GM23338 (cell line): ENCODE results near the gene NOXA1. TPM values are rescaled to one million over a fixed set of nuclear protein-coding genes. Genes with fewer than 3 reads are reported as not detected.

ENCODE experiments used
- ATAC-seq: fragments of 200-7000 bp; cut with Tn5 transposase; 3 replicates; pipeline ENCODE4 v1.9.1; 2020
- DNase-seq: peaks from one replicate; pipeline ENCODE4 v3.0.0-alpha.2; 2015; ENCODE audit warnings: low spot score
- H2AFZ ChIP-seq: fragments of 200-600 bp; sonication (generic); 2 replicates; pipeline ENCODE4 v1.8.0; 2016; ENCODE audit warnings: antibody characterized with exemption, mild to moderate bottlenecking, moderate library complexity
- H3F3A ChIP-seq: fragments of 200-600 bp; sonication (generic); replicated peaks from 2 replicates; pipeline ENCODE4 v1.8.0; 2017; ENCODE audit warnings: antibody characterized with exemption, mixed run types, low read depth
- H3K27ac ChIP-seq: fragments of 200-600 bp; sonication (generic); 2 replicates; pipeline ENCODE4 v1.6.1; 2016; ENCODE audit warnings: low read depth
- H3K27me3 ChIP-seq: fragments of 200-600 bp; sonication (generic); 2 replicates; pipeline ENCODE4 v1.8.0; 2016; ENCODE audit warnings: mild to moderate bottlenecking, mixed run types, moderate library complexity; ENCODE audit not compliant: insufficient read depth
- H3K36me3 ChIP-seq: fragments of 200-600 bp; sonication (generic); 2 replicates; pipeline ENCODE4 v1.8.0; 2016; ENCODE audit warnings: mild to moderate bottlenecking; ENCODE audit not compliant: insufficient read depth
- H3K4me1 ChIP-seq: fragments of 200-600 bp; sonication (generic); 2 replicates; pipeline ENCODE4 v1.8.0; 2016; ENCODE audit warnings: mild to moderate bottlenecking, moderate library complexity; ENCODE audit not compliant: insufficient read depth
- H3K4me2 ChIP-seq: fragments of 200-600 bp; sonication (generic); 2 replicates; pipeline ENCODE4 v1.7.1; 2017; ENCODE audit warnings: mixed run types
- H3K4me3 ChIP-seq: fragments of 200-600 bp; sonication (generic); 2 replicates; pipeline ENCODE4 v1.6.1; 2016; ENCODE audit warnings: mixed run types
- H3K79me2 ChIP-seq: fragments of 200-600 bp; sonication (generic); replicated peaks from 2 replicates; pipeline ENCODE4 v1.8.0; 2017; ENCODE audit warnings: mild to moderate bottlenecking; ENCODE audit not compliant: insufficient read depth
- H3K9me2 ChIP-seq: fragments of 200-600 bp; sonication (generic); 2 replicates; pipeline ENCODE4 v1.8.0; 2017; ENCODE audit not compliant: insufficient read depth
- H4K20me1 ChIP-seq: fragments of 200-600 bp; sonication (generic); replicated peaks from 2 replicates; pipeline ENCODE4 v1.8.0; 2017; ENCODE audit warnings: mild to moderate bottlenecking; ENCODE audit not compliant: insufficient read depth
- H3K27ac Mint-ChIP-seq: 2 replicates; pipeline ENCODE4 v1.8.0; 2020; ENCODE audit warnings: inconsistent platforms, mild to moderate bottlenecking, moderate library complexity, mixed read lengths
- H3K27me3 Mint-ChIP-seq: 3 replicates; pipeline ENCODE4 v1.8.0; 2022; ENCODE audit warnings: low read depth, mild to moderate bottlenecking, moderate library complexity, mixed read lengths, inconsistent platforms; ENCODE audit not compliant: insufficient read depth, poor library complexity
- H3K36me3 Mint-ChIP-seq: 3 replicates; pipeline ENCODE4 v1.8.0; 2021; ENCODE audit warnings: low read depth, mild to moderate bottlenecking, inconsistent platforms, moderate library complexity, mixed read lengths
- H3K4me1 Mint-ChIP-seq: 3 replicates; pipeline ENCODE4 v1.8.0; 2020; ENCODE audit warnings: mild to moderate bottlenecking, inconsistent platforms, mixed read lengths
- H3K4me3 Mint-ChIP-seq: 3 replicates; pipeline ENCODE4 v1.8.0; 2021; ENCODE audit warnings: moderate library complexity, mild to moderate bottlenecking, inconsistent platforms, mixed read lengths
- H3K9me3 Mint-ChIP-seq: 3 replicates; pipeline ENCODE4 v1.8.0; 2020; ENCODE audit warnings: moderate library complexity, mild to moderate bottlenecking, inconsistent platforms, mixed read lengths
- CREB1 ChIP-seq: fragments of 250-450 bp; sonication (Bioruptor Pico); IDR thresholded peaks from 2 replicates; pipeline ENCODE4 v1.5.0; 2020; ENCODE audit warnings: low read depth, mild to moderate bottlenecking, moderate library complexity
- CTCF ChIP-seq, 2 experiments: fragments of 200-600 bp in 1 of 2; sonication (generic) in 1 of 2; conservative IDR thresholded peaks; 2 replicates each; pipeline versions ENCODE4 v1.5.1 to v1.6.1; 2016 to 2017; ENCODE audit warnings: antibody characterized with exemption in 2 of 2, low read depth in 2 of 2, mild to moderate bottlenecking in 2 of 2, moderate library complexity in 1 of 2
- ETS1 ChIP-seq: IDR thresholded peaks from 2 replicates; pipeline ENCODE4 v1.6.1; 2016; ENCODE audit warnings: antibody characterized with exemption
- EZH2 ChIP-seq: fragments of 200-600 bp; sonication (generic); IDR thresholded peaks from one replicate; pipeline ENCODE4 v1.8.0; 2017; ENCODE audit warnings: antibody characterized with exemption, mild to moderate bottlenecking, low read depth; ENCODE audit not compliant: unreplicated experiment
- EZH2phosphoT487 ChIP-seq: fragments of 200-600 bp; sonication (generic); IDR thresholded peaks from one replicate; pipeline ENCODE4 v1.8.1; 2018; ENCODE audit warnings: antibody characterized with exemption; ENCODE audit not compliant: unreplicated experiment
- JUNB ChIP-seq: IDR thresholded peaks from one replicate; pipeline ENCODE4 v1.6.1; 2016; ENCODE audit warnings: antibody characterized with exemption; ENCODE audit not compliant: unreplicated experiment
- NANOG ChIP-seq: IDR thresholded peaks from 2 replicates; pipeline ENCODE4 v1.6.1; 2016; ENCODE audit warnings: antibody characterized with exemption, borderline replicate concordance
- POLR2AphosphoS5 ChIP-seq: IDR thresholded peaks from 2 replicates; pipeline ENCODE4 v1.6.1; 2016; ENCODE audit warnings: antibody characterized with exemption, low read depth
- REST ChIP-seq: IDR thresholded peaks from one replicate; pipeline ENCODE4 v1.6.1; 2018; ENCODE audit warnings: antibody characterized with exemption; ENCODE audit not compliant: unreplicated experiment
- STAT1 ChIP-seq: IDR thresholded peaks from one replicate; pipeline ENCODE4 v1.6.1; 2016; ENCODE audit warnings: antibody characterized with exemption; ENCODE audit not compliant: unreplicated experiment
- ZNF114 ChIP-seq: fragments of 250-450 bp; sonication (Bioruptor Pico); IDR thresholded peaks from 2 replicates; pipeline ENCODE4 v1.5.0; 2020; ENCODE audit warnings: mild to moderate bottlenecking, moderate library complexity
- ZNF331 ChIP-seq: fragments of 250-450 bp; sonication (Bioruptor Pico); IDR thresholded peaks from 2 replicates; pipeline ENCODE4 v1.5.0; 2020; ENCODE audit warnings: low read depth, mild to moderate bottlenecking, moderate library complexity
- ZNF462 ChIP-seq: fragments of 250-450 bp; sonication (Bioruptor Pico); IDR thresholded peaks from 2 replicates; pipeline ENCODE4 v1.5.0; 2020; ENCODE audit warnings: mild to moderate bottlenecking, moderate library complexity
- polyA plus RNA-seq: library from polyadenylated mRNA; unstranded; fragments of >200 nt; fragmentation: Nextera tagmentation; extraction: Ambion mirVana; gene quantifications from 2 replicates; pipeline ENCODE4 v1.2.1, GENCODE V29; 2016
- total RNA-seq: library from RNA; depleted of rRNA; stranded (reverse); fragments of >200 nt; shearing (Covaris generic); gene quantifications from 2 replicates; pipeline ENCODE4 v1.2.3, GENCODE V29; 2014

The NOXA1 gene
- total and polyA plus RNA-seq, 2 experiments from 2014 or later: 0.59 to 0.68 TPM

- peaks cover 3% of the 10 kb centered on the region for H3K27me3 Mint-ChIP-seq
- H3K4me3 Mint-ChIP-seq: no peak overlapping the region
- Histone ChIP-seq H3K4me3 (no peak overlapping the region), H3K9me2 (no peaks in the 10 kb centered on the region), H3K27me3 (no peaks in the 10 kb centered on the region), H3F3A (no peaks in the 10 kb centered on the region), H3K36me3 (no peaks in the 10 kb centered on the region; the same call in 1 of the 2 replicates), H3K4me1 (no peaks in the 10 kb centered on the region), H4K20me1 (no peaks in the 10 kb centered on the region), H3K4me2 (no peak overlapping the region), H3K79me2 (no peaks in the 10 kb centered on the region), H3K27ac (no peak overlapping the region), H2AFZ (no peak overlapping the region)
- H3K4me1 Mint-ChIP-seq: peaks cover 5% of the 10 kb centered on the region; the same call in 2 of the 3 replicates
- DNase-seq (no peak), ATAC-seq (no peak)
- peaks cover 25% of the 10 kb centered on the region for H3K9me3 Mint-ChIP-seq
- TF ChIP-seq JUNB (no peak), CREB1 (CRISPR knock-in tag) (no peak), NANOG (no peak), ZNF114 (CRISPR knock-in tag) (no peak), CTCF (conservative IDR thresholded peaks at IDR 0.05; ENCODE audit: low read depth in 2 of 2) (no peak), ZNF462 (no peak), STAT1 (no peak), REST (no peak), POLR2AphosphoS5 (no peak), ZNF331 (CRISPR knock-in tag) (no peak), EZH2 (no peak), ETS1 (no peak), EZH2phosphoT487 (no peak)
- no peak overlapping the region for H3K27ac Mint-ChIP-seq
- peaks cover 8% of the 10 kb centered on the region; the same call in 1 of the 3 replicates for H3K36me3 Mint-ChIP-seq
These were observed 52.5 kb downstream of the NOXA1 start for GRCh38 chr9:137475666-137476065.
